Activated CD4-positive, alpha-beta memory T cell treated with anti-CD3 and anti-CD28 coated beads, Interleukin-2, amount 10 ng/mL, durations not matched to agents 7 days and 5 days (primary cell): ENCODE results near the gene ATG2A. TPM values are rescaled to one million over a fixed set of nuclear protein-coding genes. Genes with fewer than 3 reads are reported as not detected.
"Not testable (repeated sequence)": the region's sequence is repeated elsewhere in the genome, so short reads cannot be mapped to it uniquely, and the experiment has no call there.

Source experiments
- CTCF ChIA-PET: fragments of 350-600 bp; sonication (Branson Sonifier 250); formaldehyde crosslinking; loops from one replicate; lab custom pipeline; 2021; ENCODE audit warnings: antibody characterized with exemption, inconsistent platforms; lab: Charles Lee
- POLR2A ChIA-PET: fragments of 350-600 bp; sonication (Branson Sonifier 250); formaldehyde crosslinking; loops from one replicate; lab custom pipeline; 2021; ENCODE audit warnings: antibody characterized with exemption; lab: Charles Lee
- DNase-seq: peaks from one replicate; pipeline ENCODE4 v3.0.0-alpha.2; 2020
- H3K27ac Mint-ChIP-seq: one replicate; pipeline ENCODE4 v1.8.0; 2021; ENCODE audit warnings: mild to moderate bottlenecking, mixed read lengths
- H3K27me3 Mint-ChIP-seq: one replicate; pipeline ENCODE4 v1.8.0; 2021; ENCODE audit warnings: mixed read lengths
- H3K36me3 Mint-ChIP-seq: one replicate; pipeline ENCODE4 v1.8.0; 2021; ENCODE audit warnings: low read depth, mixed read lengths
- H3K4me1 Mint-ChIP-seq: one replicate; pipeline ENCODE4 v1.8.0; 2021; ENCODE audit warnings: mixed read lengths
- H3K4me3 Mint-ChIP-seq: one replicate; pipeline ENCODE4 v1.8.0; 2021; ENCODE audit warnings: mild to moderate bottlenecking, mixed read lengths
- H3K9me3 Mint-ChIP-seq: one replicate; pipeline ENCODE4 v1.8.0; 2021; ENCODE audit warnings: mixed read lengths
- total RNA-seq, 2 experiments: library from RNA; stranded (reverse); gene quantifications; one replicate each; pipeline ENCODE4 v1.2.3, GENCODE V29; 2021

Gene ATG2A
- total RNA-seq, 2 experiments from 2014 or later: 37.4 to 40.7 TPM

- no peak overlapping the region for H3K27ac Mint-ChIP-seq
- peaks cover 54% of the 10 kb centered on the region for H3K4me1 Mint-ChIP-seq
- H3K9me3 Mint-ChIP-seq: no peaks in the 10 kb centered on the region
- no peak overlapping the region for H3K4me3 Mint-ChIP-seq
- DNase-seq: peak; percentile 92
- no peaks in the 10 kb centered on the region for H3K27me3 Mint-ChIP-seq
- ChIA-PET POLR2A (interaction anchor here (0.9 to 28.1 kb wide), 6 partner anchors 8 to 269 kb away, joined by 3 to 1068 read pairs (median 4); partner anchors contain the start of genes ARL2 and EHD1), CTCF (interaction anchor here (0.7 to 30.8 kb wide), 16 partner anchors 13 to 469 kb away, joined by 3 to 957 read pairs (median 5); partner anchors contain the start of genes ARL2, ATG2A, EHD1 and FAU)
- H3K36me3 Mint-ChIP-seq: peaks cover 6% of the 10 kb centered on the region
These were observed 69.9 kb downstream of the ATG2A start for GRCh38 chr11:64846998-64847666.

- H3K27ac Mint-ChIP-seq, H3K9me3 Mint-ChIP-seq, H3K36me3 Mint-ChIP-seq, DNase-seq, H3K4me3 Mint-ChIP-seq, H3K27me3 Mint-ChIP-seq: not testable (repeated sequence)
- ChIA-PET POLR2A (interaction anchor here (0.9 to 28.1 kb wide), 3 partner anchors 8 to 38 kb away, joined by 3 to 1068 read pairs (median 4); partner anchors contain the start of gene EHD1), CTCF (interaction anchor here (0.6 to 30.8 kb wide), 9 partner anchors 15 to 167 kb away, joined by 3 to 957 read pairs (median 4); partner anchors contain the start of genes EHD1 and MEN1)
- peaks cover 41% of the 10 kb centered on the region for H3K4me1 Mint-ChIP-seq
These were observed 71.3 kb downstream of the ATG2A start for GRCh38 chr11:64845776-64846129.

- DNase-seq: no peak
- Mint-ChIP-seq H3K27ac (no peak overlapping the region), H3K4me1 (peaks cover 38% of the 10 kb centered on the region), H3K4me3 (peak overlapping the region; percentile 61), H3K9me3 (no peaks in the 10 kb centered on the region), H3K27me3 (no peaks in the 10 kb centered on the region), H3K36me3 (no peaks in the 10 kb centered on the region)
- POLR2A ChIA-PET: interaction anchor here (0.9 to 28.1 kb wide), 4 partner anchors 8 to 39 kb away, joined by 3 to 1068 read pairs (median 4); partner anchors contain the start of gene EHD1
- CTCF ChIA-PET: interaction anchor here (0.6 to 30.8 kb wide), 10 partner anchors 15 to 167 kb away, joined by 3 to 957 read pairs (median 4); partner anchors contain the start of genes EHD1 and MEN1
These were observed 71.8 kb downstream of the ATG2A start for GRCh38 chr11:64845129-64845775.

Other genes with a start within 250 kb of the ATG2A start
- under 1 TPM in 1 of 2 experiments, not detected in 1; 0.08 TPM for gene NRXN2, start 194.0 kb downstream of the ATG2A start, total RNA-seq
- gene RASGRP2, start 173.1 kb downstream of the ATG2A start, total RNA-seq: 100 to 1,000 TPM; 179 to 183 TPM
- gene PYGM, start 157.2 kb downstream of the ATG2A start, total RNA-seq: 1 to 10 TPM; 3.1 to 4.0 TPM
- 100 to 1,000 TPM; 385 to 390 TPM for gene SF1, start 138.7 kb downstream of the ATG2A start, total RNA-seq
- 10 to 100 TPM; 95.6 to 98.0 TPM for gene MAP4K2, start 114.0 kb downstream of the ATG2A start, total RNA-seq
- gene MEN1, start 106.7 kb downstream of the ATG2A start, total RNA-seq: 10 to 100 TPM; 32.5 to 33.4 TPM
- under 1 TPM; 0.65 to 0.70 TPM for gene CDC42BPG, start 72.6 kb downstream of the ATG2A start, total RNA-seq
- gene EHD1, start 38.6 kb downstream of the ATG2A start, total RNA-seq: 100 to 1,000 TPM; 138 to 146 TPM
- 10 to 100 TPM; 19.8 to 21.1 TPM for gene PPP2R5B, start 7.5 kb upstream of the ATG2A start, total RNA-seq
- gene GPHA2, start 18.7 kb upstream of the ATG2A start, total RNA-seq: not detected
- gene MAJIN, start 54.9 kb upstream of the ATG2A start, total RNA-seq: under 1 TPM; 0.15 to 0.33 TPM
- gene BATF2, start 79.8 kb upstream of the ATG2A start, total RNA-seq: under 1 TPM; 0.30 to 0.53 TPM
- 10 to 100 TPM; 58.5 to 59.4 TPM for gene ARL2, start 97.0 kb upstream of the ATG2A start, total RNA-seq
- 10 to 100 TPM; 24.3 to 24.6 TPM for gene SNX15, start 110.2 kb upstream of the ATG2A start, total RNA-seq
- gene SAC3D1, start 124.0 kb upstream of the ATG2A start, total RNA-seq: 10 to 100 TPM; 24.2 to 24.8 TPM
- 10 to 100 TPM; 13.6 to 16.8 TPM for gene NAALADL1, start 141.3 kb upstream of the ATG2A start, total RNA-seq
- gene CDCA5, start 166.8 kb upstream of the ATG2A start, total RNA-seq: 100 to 1,000 TPM in 1 of 2 experiments, 10 to 100 TPM in 1; 98.2 to 104 TPM
- 10 to 100 TPM; 30.1 to 31.6 TPM for gene ZFPL1, start 167.0 kb upstream of the ATG2A start, total RNA-seq
- 100 to 1,000 TPM; 117 to 123 TPM for gene VPS51, start 179.0 kb upstream of the ATG2A start, total RNA-seq
- gene TM7SF2, start 194.7 kb upstream of the ATG2A start, total RNA-seq: 10 to 100 TPM; 27.2 to 28.4 TPM
- 1 to 10 TPM; 8.1 to 8.6 TPM for gene ZNHIT2, start 200.5 kb upstream of the ATG2A start, total RNA-seq
- gene FAU, start 204.9 kb upstream of the ATG2A start, total RNA-seq: 1,000 to 10,000 TPM in 1 of 2 experiments, 100 to 1,000 TPM in 1; 995 to 1,031 TPM
- gene MRPL49, start 205.1 kb upstream of the ATG2A start, total RNA-seq: 10 to 100 TPM; 36.5 to 37.4 TPM
- gene SYVN1, start 217.3 kb upstream of the ATG2A start, total RNA-seq: 10 to 100 TPM; 39.4 to 42.2 TPM